HepG2 (cell line): ENCODE data around the gene PREX1. TPM values are rescaled to one million over a fixed set of nuclear protein-coding genes. Genes with fewer than 3 reads are reported as not detected.

Experiments used
- ASH2L ChIP-seq: fragments of 300-600, 200-600 bp; sonication (generic); IDR thresholded peaks from 2 replicates; pipeline ENCODE4 v1.7.0; 2017; ENCODE audit warnings: low read depth, mild to moderate bottlenecking, moderate library complexity, mixed read lengths, low read length; ENCODE audit not compliant: insufficient read length
- DDIT3 ChIP-seq: sonication (generic); formaldehyde crosslinking; IDR thresholded peaks from 2 replicates; pipeline ENCODE4 v1.4.0; 2020; ENCODE audit warnings: mild to moderate bottlenecking, missing genetic modification reagents
- HHEX ChIP-seq: IDR thresholded peaks from 2 replicates; pipeline ENCODE4 v1.6.1; 2016; ENCODE audit warnings: control low read depth
- NR2F6 ChIP-seq, 2 experiments: IDR thresholded peaks; 2 replicates each; pipeline ENCODE4 v1.6.1; 2016; ENCODE audit warnings: antibody characterized with exemption in 1 of 2, mild to moderate bottlenecking in 1 of 2
- PHB2 ChIP-seq: fragments of 450-650 bp; IDR thresholded peaks from 2 replicates; pipeline ENCODE4 v1.6.1; 2018; ENCODE audit not compliant: partially characterized antibody
- RARG ChIP-seq: sonication (generic); formaldehyde crosslinking; IDR thresholded peaks from 2 replicates; pipeline ENCODE4 v1.4.0; 2020; ENCODE audit warnings: low read depth, mild to moderate bottlenecking, missing genetic modification reagents
- TGIF2 ChIP-seq: IDR thresholded peaks from 2 replicates; pipeline ENCODE4 v1.6.1; 2016; ENCODE audit warnings: control low read depth, missing compliant biosample characterization
- ZBTB3 ChIP-seq: sonication (generic); formaldehyde crosslinking; IDR thresholded peaks from 2 replicates; pipeline ENCODE4 v1.4.0; 2020; ENCODE audit warnings: low read depth, mild to moderate bottlenecking, moderate library complexity, missing genetic modification reagents, borderline replicate concordance
- ZFP1 ChIP-seq: IDR thresholded peaks from 2 replicates; pipeline ENCODE4 v1.6.1; 2016
- ZNF263 ChIP-seq: sonication (generic); formaldehyde crosslinking; IDR thresholded peaks from 2 replicates; pipeline ENCODE4 v1.4.0; 2020; ENCODE audit warnings: missing genetic modification reagents
- ZNF296 ChIP-seq: sonication (generic); formaldehyde crosslinking; conservative IDR thresholded peaks from 2 replicates; pipeline ENCODE4 v1.5.0; 2020; ENCODE audit warnings: mild to moderate bottlenecking, missing genetic modification reagents
- ZNF441 ChIP-seq: sonication (generic); formaldehyde crosslinking; IDR thresholded peaks from 2 replicates; pipeline ENCODE4 v1.7.0; 2021; ENCODE audit warnings: missing genetic modification reagents, borderline replicate concordance
- ZNF570 ChIP-seq: sonication (generic); formaldehyde crosslinking; IDR thresholded peaks from 2 replicates; pipeline ENCODE4 v1.4.0; 2020; ENCODE audit warnings: mild to moderate bottlenecking, missing genetic modification reagents, borderline replicate concordance
- ZNF660 ChIP-seq: sonication (generic); formaldehyde crosslinking; IDR thresholded peaks from 2 replicates; pipeline ENCODE4 v1.5.1; 2020; ENCODE audit warnings: mild to moderate bottlenecking, low read depth, missing genetic modification reagents, borderline replicate concordance
- ZNF710 ChIP-seq: sonication (generic); formaldehyde crosslinking; IDR thresholded peaks from 2 replicates; pipeline ENCODE4 v1.5.0; 2020; ENCODE audit warnings: mild to moderate bottlenecking, missing genetic modification reagents, borderline replicate concordance
- ZNF761 ChIP-seq: sonication (generic); formaldehyde crosslinking; conservative IDR thresholded peaks from 2 replicates; pipeline ENCODE4 v1.4.0; 2020; ENCODE audit warnings: mild to moderate bottlenecking, missing genetic modification reagents
- ZSCAN9 ChIP-seq: IDR thresholded peaks from 2 replicates; pipeline ENCODE4 v1.6.1; 2016; ENCODE audit warnings: borderline replicate concordance
- polyA plus RNA-seq, 8 experiments: library from polyadenylated mRNA; depleted of rRNA in 3 of 8; stranded (reverse) in 7 of 8; unstranded in 1 of 8; fragments of >200 nt; fragmentation: Illumina TruSeq in 4 of 8; extraction: Trizol in 4 of 8; gene quantifications; 2 replicates each; pipeline versions ENCODE4 v1.2.1 to v1.2.3, GENCODE V29; 2011 to 2016; ENCODE audit warnings: low read depth in 4 of 8, missing spikeins in 1 of 8, mixed read lengths in 1 of 8; ENCODE audit not compliant: insufficient read depth in 1 of 8
- total RNA-seq, 5 experiments: library from RNA; depleted of rRNA; stranded (reverse); fragments of >200 nt; fragmentation: Illumina TruSeq; extraction: Trizol; gene quantifications; 2 replicates each; pipeline ENCODE4 v1.2.3, GENCODE V29; 2016; ENCODE audit warnings: low read depth in 1 of 5
- TF ChIP-seq, protein P1 (sequence below): sonication (generic); formaldehyde crosslinking; IDR thresholded peaks from 2 replicates; pipeline ENCODE4 v1.4.0; 2020; ENCODE audit warnings: missing genetic modification reagents
- TF ChIP-seq, protein P2 (sequence below): sonication (generic); formaldehyde crosslinking; IDR thresholded peaks from 2 replicates; pipeline ENCODE4 v1.4.0; 2020; ENCODE audit warnings: missing genetic modification reagents
- TF ChIP-seq, protein P3 (sequence below): sonication (generic); formaldehyde crosslinking; IDR thresholded peaks from 2 replicates; pipeline ENCODE4 v1.4.0; 2020; ENCODE audit warnings: mild to moderate bottlenecking, missing genetic modification reagents
- TF ChIP-seq, protein P4 (sequence below): sonication (generic); formaldehyde crosslinking; IDR thresholded peaks from 2 replicates; pipeline ENCODE4 v1.4.0; 2020; ENCODE audit warnings: low read depth, mild to moderate bottlenecking, missing genetic modification reagents

Gene PREX1
- total and polyA plus RNA-seq, 2 of the 13 experiments (the other 11 are each of a cell fraction or from before 2014, with no cell fraction given), result 0.02 to 0.04 TPM

DNA sequence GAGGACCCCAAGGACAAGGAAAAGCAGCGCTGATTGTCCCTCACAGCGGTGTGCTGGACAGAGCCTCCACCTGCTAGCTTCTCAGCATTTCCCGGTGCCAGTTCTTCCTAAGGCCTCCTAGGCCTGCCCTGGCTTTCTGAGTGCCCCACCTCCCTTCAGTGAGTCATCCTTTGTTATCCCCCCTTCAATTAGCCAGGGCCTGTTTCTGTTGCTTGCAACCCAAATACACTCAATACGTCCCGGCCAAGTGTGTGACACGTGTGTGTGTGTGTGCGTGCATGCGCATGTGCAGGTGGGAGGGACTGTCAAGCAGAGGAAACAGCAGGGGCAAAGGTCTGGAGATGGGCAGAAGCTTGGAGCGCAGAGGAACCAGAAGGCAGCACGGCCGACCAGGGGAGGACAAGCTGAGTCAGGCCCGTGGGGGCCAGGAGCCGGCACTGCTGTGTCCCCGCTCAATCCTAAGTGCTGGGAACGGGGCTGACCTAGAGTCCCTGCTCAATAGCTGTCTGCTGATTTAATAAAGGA, 159.8 kb downstream of the PREX1 start (continued):
- TF ChIP-seq, protein P1, sequence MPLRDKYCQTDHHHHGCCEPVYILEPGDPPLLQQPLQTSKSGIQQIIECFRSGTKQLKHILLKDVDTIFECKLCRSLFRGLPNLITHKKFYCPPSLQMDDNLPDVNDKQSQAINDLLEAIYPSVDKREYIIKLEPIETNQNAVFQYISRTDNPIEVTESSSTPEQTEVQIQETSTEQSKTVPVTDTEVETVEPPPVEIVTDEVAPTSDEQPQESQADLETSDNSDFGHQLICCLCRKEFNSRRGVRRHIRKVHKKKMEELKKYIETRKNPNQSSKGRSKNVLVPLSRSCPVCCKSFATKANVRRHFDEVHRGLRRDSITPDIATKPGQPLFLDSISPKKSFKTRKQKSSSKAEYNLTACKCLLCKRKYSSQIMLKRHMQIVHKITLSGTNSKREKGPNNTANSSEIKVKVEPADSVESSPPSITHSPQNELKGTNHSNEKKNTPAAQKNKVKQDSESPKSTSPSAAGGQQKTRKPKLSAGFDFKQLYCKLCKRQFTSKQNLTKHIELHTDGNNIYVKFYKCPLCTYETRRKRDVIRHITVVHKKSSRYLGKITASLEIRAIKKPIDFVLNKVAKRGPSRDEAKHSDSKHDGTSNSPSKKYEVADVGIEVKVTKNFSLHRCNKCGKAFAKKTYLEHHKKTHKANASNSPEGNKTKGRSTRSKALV (CRISPR knock-in tag), result no peak
- TF ChIP-seq ZNF441 (CRISPR knock-in tag), result 0 out of 2 replicates have a peak, but pooled peaks have one; percentile 32
- TF ChIP-seq ZBTB3 (CRISPR knock-in tag), result no peak
- TF ChIP-seq RARG (CRISPR knock-in tag), result no peak
- TF ChIP-seq, protein P2, sequence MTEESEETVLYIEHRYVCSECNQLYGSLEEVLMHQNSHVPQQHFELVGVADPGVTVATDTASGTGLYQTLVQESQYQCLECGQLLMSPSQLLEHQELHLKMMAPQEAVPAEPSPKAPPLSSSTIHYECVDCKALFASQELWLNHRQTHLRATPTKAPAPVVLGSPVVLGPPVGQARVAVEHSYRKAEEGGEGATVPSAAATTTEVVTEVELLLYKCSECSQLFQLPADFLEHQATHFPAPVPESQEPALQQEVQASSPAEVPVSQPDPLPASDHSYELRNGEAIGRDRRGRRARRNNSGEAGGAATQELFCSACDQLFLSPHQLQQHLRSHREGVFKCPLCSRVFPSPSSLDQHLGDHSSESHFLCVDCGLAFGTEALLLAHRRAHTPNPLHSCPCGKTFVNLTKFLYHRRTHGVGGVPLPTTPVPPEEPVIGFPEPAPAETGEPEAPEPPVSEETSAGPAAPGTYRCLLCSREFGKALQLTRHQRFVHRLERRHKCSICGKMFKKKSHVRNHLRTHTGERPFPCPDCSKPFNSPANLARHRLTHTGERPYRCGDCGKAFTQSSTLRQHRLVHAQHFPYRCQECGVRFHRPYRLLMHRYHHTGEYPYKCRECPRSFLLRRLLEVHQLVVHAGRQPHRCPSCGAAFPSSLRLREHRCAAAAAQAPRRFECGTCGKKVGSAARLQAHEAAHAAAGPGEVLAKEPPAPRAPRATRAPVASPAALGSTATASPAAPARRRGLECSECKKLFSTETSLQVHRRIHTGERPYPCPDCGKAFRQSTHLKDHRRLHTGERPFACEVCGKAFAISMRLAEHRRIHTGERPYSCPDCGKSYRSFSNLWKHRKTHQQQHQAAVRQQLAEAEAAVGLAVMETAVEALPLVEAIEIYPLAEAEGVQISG (CRISPR knock-in tag), result 0 out of 2 replicates have a peak, but pooled peaks have one; percentile 24
- TF ChIP-seq PHB2, result no peak
- TF ChIP-seq ZNF570 (CRISPR knock-in tag), result no peak
- no peak for TF ChIP-seq ZNF660
- TF ChIP-seq ASH2L, result peak; percentile 10
- no peak for TF ChIP-seq NR2F6 (IDR thresholded peaks at IDR 0.05)
- peak; percentile 54 for TF ChIP-seq NR2F6 (CRISPR knock-in tag; IDR thresholded peaks at IDR 0.05)
- TF ChIP-seq ZNF761 (CRISPR knock-in tag), result peak; percentile 39; the same call in 1 of the 2 replicates
- TF ChIP-seq ZNF263 (CRISPR knock-in tag), result no peak
- no peak for TF ChIP-seq ZNF710 (CRISPR knock-in tag)
- no peak for TF ChIP-seq HHEX (CRISPR knock-in tag)
- no peak for TF ChIP-seq DDIT3 (CRISPR knock-in tag)
- TF ChIP-seq, protein P3, sequence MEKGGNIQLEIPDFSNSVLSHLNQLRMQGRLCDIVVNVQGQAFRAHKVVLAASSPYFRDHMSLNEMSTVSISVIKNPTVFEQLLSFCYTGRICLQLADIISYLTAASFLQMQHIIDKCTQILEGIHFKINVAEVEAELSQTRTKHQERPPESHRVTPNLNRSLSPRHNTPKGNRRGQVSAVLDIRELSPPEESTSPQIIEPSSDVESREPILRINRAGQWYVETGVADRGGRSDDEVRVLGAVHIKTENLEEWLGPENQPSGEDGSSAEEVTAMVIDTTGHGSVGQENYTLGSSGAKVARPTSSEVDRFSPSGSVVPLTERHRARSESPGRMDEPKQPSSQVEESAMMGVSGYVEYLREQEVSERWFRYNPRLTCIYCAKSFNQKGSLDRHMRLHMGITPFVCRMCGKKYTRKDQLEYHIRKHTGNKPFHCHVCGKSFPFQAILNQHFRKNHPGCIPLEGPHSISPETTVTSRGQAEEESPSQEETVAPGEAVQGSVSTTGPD, result no peak
- TF ChIP-seq, protein P4, sequence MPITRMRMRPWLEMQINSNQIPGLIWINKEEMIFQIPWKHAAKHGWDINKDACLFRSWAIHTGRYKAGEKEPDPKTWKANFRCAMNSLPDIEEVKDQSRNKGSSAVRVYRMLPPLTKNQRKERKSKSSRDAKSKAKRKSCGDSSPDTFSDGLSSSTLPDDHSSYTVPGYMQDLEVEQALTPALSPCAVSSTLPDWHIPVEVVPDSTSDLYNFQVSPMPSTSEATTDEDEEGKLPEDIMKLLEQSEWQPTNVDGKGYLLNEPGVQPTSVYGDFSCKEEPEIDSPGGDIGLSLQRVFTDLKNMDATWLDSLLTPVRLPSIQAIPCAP (CRISPR knock-in tag), result no peak
- no peak for TF ChIP-seq ZFP1 (CRISPR knock-in tag)
- TF ChIP-seq ZSCAN9 (CRISPR knock-in tag), result 0 out of 2 replicates have a peak, but pooled peaks have one; percentile 39
- TF ChIP-seq TGIF2 (CRISPR knock-in tag), result peak; percentile 54; the same call in 1 of the 2 replicates
- no peak for TF ChIP-seq ZNF296 (CRISPR knock-in tag)
